ENCODE data around the gene RPS6KA5. TPM values are rescaled to one million over a fixed set of nuclear protein-coding genes. Genes with fewer than 3 reads are reported as not detected.
A peak's percentile ranks its signal among the peaks of the same experiment; 100 is the strongest.

The RPS6KA5 gene
- total RNA-seq, 1 experiment from 2014 or later, result 8.6 TPM

- no peak overlapping the region for H3K27ac ChIP-seq (ENCODE audit: low read length)
- peak overlapping the region; percentile 92 for H3K4me2 ChIP-seq (ENCODE audit: low read length)
- intact Hi-C loops (cut with micrococcal nuclease), result no loop called here
- H3K9me3 ChIP-seq (ENCODE audit: low read length), result no peaks in the 10 kb centered on the region
- H3K4me1 ChIP-seq (ENCODE audit: insufficient read depth, low read length), result peaks cover 18% of the 10 kb centered on the region
- BruUV-seq (replicated peaks), result TSS peak; percentile 20
- ATAC-seq, result no peak
- no peak for TF ChIP-seq EZH2 (IDR thresholded peaks at IDR 0.05; ENCODE audit: low read length, unreplicated experiment)
- no peak for TF ChIP-seq EZH2phosphoT487 (IDR thresholded peaks at IDR 0.05; ENCODE audit: borderline replicate concordance, low read length)
- TF ChIP-seq, protein P1, sequence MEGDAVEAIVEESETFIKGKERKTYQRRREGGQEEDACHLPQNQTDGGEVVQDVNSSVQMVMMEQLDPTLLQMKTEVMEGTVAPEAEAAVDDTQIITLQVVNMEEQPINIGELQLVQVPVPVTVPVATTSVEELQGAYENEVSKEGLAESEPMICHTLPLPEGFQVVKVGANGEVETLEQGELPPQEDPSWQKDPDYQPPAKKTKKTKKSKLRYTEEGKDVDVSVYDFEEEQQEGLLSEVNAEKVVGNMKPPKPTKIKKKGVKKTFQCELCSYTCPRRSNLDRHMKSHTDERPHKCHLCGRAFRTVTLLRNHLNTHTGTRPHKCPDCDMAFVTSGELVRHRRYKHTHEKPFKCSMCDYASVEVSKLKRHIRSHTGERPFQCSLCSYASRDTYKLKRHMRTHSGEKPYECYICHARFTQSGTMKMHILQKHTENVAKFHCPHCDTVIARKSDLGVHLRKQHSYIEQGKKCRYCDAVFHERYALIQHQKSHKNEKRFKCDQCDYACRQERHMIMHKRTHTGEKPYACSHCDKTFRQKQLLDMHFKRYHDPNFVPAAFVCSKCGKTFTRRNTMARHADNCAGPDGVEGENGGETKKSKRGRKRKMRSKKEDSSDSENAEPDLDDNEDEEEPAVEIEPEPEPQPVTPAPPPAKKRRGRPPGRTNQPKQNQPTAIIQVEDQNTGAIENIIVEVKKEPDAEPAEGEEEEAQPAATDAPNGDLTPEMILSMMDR (conservative IDR thresholded peaks at IDR 0.05; ENCODE audit: low read depth, low read length), result no peak
- H3K9me2 ChIP-seq (replicated peaks; ENCODE audit: low read length), result no peaks in the 10 kb centered on the region
- H2AFZ ChIP-seq (ENCODE audit: low read length), result no peak overlapping the region
- H3K4me3 ChIP-seq (ENCODE audit: low read length), result no peak overlapping the region; the same call in 1 of the 2 replicates
- H3K9ac ChIP-seq (ENCODE audit: low read length), result no peak overlapping the region
- no peaks in the 10 kb centered on the region; the same call in 1 of the 2 replicates for H4K20me1 ChIP-seq (ENCODE audit: low read length)
- peaks cover 19% of the 10 kb centered on the region; the same call in 1 of the 2 replicates for H3K79me2 ChIP-seq (ENCODE audit: low read length)
- DNase-seq, result no peak
- H3F3A ChIP-seq (ENCODE audit: low read length, unreplicated experiment), result no peaks in the 10 kb centered on the region
- ChIA-PET POLR2A (ENCODE audit: unreplicated experiment) (no interaction called here), CTCF (no interaction called here)
- H3K36me3 ChIP-seq (ENCODE audit: low read depth, low read length), result no peaks in the 10 kb centered on the region
- H3K27me3 ChIP-seq (ENCODE audit: low read length), result no peaks in the 10 kb centered on the region
Observed at GRCh38 chr14:91058042-91058581, 2.3 kb downstream of the RPS6KA5 start.

DNA sequence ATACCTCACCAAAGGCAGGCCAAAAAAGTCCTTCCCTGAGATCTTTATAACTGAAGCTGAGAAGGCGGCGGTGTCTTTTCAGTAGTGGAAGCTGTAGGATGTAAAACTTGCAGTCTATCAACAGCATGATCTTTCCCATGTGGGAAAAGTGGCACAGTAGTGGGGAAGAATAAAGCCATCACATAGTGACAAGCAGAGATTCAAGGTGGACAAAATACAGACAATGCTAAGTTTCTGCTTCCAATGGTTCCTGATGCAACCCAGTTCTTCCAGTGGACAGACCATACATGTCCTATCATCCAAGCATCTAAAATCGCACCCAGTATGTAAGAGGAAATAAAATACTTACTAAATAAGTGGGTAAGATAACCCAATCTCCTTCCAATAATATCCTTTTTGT lies 4.1 kb downstream of the RPS6KA5 start:
- no peaks in the 10 kb centered on the region for H3K36me3 ChIP-seq (ENCODE audit: low read depth, low read length)
- intact Hi-C loops (cut with micrococcal nuclease), result no loop called here
- TF ChIP-seq, protein P1 (conservative IDR thresholded peaks at IDR 0.05; ENCODE audit: low read depth, low read length), result no peak
- no peaks in the 10 kb centered on the region for H3K27me3 ChIP-seq (ENCODE audit: low read length)
- H3F3A ChIP-seq (ENCODE audit: low read length, unreplicated experiment), result no peaks in the 10 kb centered on the region
- ChIA-PET CTCF (no interaction called here), POLR2A (ENCODE audit: unreplicated experiment) (no interaction called here)
- ATAC-seq (no peak), DNase-seq (no peak)
- no peak overlapping the region for H2AFZ ChIP-seq (ENCODE audit: low read length)
- no peak overlapping the region for H3K9ac ChIP-seq (ENCODE audit: low read length)
- no TSS peak for BruUV-seq (replicated peaks)
- no peak overlapping the region for H3K4me2 ChIP-seq (ENCODE audit: low read length)
- H3K4me3 ChIP-seq (ENCODE audit: low read length), result no peak overlapping the region
- H3K9me2 ChIP-seq (replicated peaks; ENCODE audit: low read length), result no peaks in the 10 kb centered on the region
- peaks cover 19% of the 10 kb centered on the region; the same call in 1 of the 2 replicates for H3K79me2 ChIP-seq (ENCODE audit: low read length)
- no peaks in the 10 kb centered on the region for H3K9me3 ChIP-seq (ENCODE audit: low read length)
- no peak overlapping the region for H3K27ac ChIP-seq (ENCODE audit: low read length)
- no peaks in the 10 kb centered on the region; the same call in 1 of the 2 replicates for H4K20me1 ChIP-seq (ENCODE audit: low read length)
- peaks cover 12% of the 10 kb centered on the region for H3K4me1 ChIP-seq (ENCODE audit: insufficient read depth, low read length)

DNA sequence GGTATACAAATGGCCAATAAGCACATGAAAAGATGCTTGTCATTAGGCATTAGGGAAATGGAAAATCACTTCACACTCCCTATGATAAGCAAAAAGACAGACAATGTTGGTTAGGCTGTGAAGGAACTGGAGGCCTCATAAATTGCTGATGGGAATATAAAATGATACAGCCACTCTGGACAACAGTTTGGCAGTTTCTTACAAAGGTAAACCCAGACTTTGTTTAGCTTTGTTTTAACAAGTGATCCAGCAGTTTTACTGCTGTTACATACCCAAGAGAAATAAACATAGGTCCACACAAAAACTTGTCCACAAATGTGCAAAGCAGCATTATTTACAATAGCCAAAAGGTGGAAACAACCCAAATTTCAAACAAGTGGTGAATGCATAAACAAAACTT lies 5.4 kb downstream of the RPS6KA5 start:
- H3K9ac ChIP-seq (ENCODE audit: low read length), result no peak overlapping the region
- H3K27me3 ChIP-seq (ENCODE audit: low read length), result no peaks in the 10 kb centered on the region
- TF ChIP-seq, protein P1 (conservative IDR thresholded peaks at IDR 0.05; ENCODE audit: low read depth, low read length), result no peak
- TF ChIP-seq EZH2 (IDR thresholded peaks at IDR 0.05; ENCODE audit: low read length, unreplicated experiment) (no peak), EZH2phosphoT487 (IDR thresholded peaks at IDR 0.05; ENCODE audit: borderline replicate concordance, low read length) (no peak)
- no peaks in the 10 kb centered on the region; the same call in 1 of the 2 replicates for H4K20me1 ChIP-seq (ENCODE audit: low read length)
- H3K36me3 ChIP-seq (ENCODE audit: low read depth, low read length), result no peaks in the 10 kb centered on the region
- H3K4me3 ChIP-seq (ENCODE audit: low read length), result no peak overlapping the region
- H3K4me2 ChIP-seq (ENCODE audit: low read length), result no peak overlapping the region
- CTCF ChIA-PET, result no interaction called here
- intact Hi-C loops (cut with micrococcal nuclease), result no loop called here
- no TSS peak for BruUV-seq (replicated peaks)
- POLR2A ChIA-PET (ENCODE audit: unreplicated experiment), result no interaction called here
- no peaks in the 10 kb centered on the region for H3K9me3 ChIP-seq (ENCODE audit: low read length)
- peaks cover 19% of the 10 kb centered on the region; the same call in 1 of the 2 replicates for H3K79me2 ChIP-seq (ENCODE audit: low read length)
- no peak overlapping the region for H2AFZ ChIP-seq (ENCODE audit: low read length)
- no peak for DNase-seq
- H3K9me2 ChIP-seq (replicated peaks; ENCODE audit: low read length), result no peaks in the 10 kb centered on the region
- no peak for ATAC-seq
- H3K4me1 ChIP-seq (ENCODE audit: insufficient read depth, low read length), result peaks cover 9% of the 10 kb centered on the region
- no peak overlapping the region for H3K27ac ChIP-seq (ENCODE audit: low read length)
- H3F3A ChIP-seq (ENCODE audit: low read length, unreplicated experiment), result no peaks in the 10 kb centered on the region

Data from PC-3 (cell line).